ENCODE measurements around the gene CD33. TPM values are rescaled to one million over a fixed set of nuclear protein-coding genes. Genes with fewer than 3 reads are reported as not detected.

The CD33 gene
- total RNA-seq, 1 experiment from 2014 or later: not detected

GRCh38 chr19:51274049-51274770, 49.3 kb downstream of the CD33 start:
- H3K4me1 ChIP-seq (replicated peaks; ENCODE audit: insufficient read depth): no peaks in the 10 kb centered on the region
- H3K27me3 ChIP-seq (ENCODE audit: insufficient read depth, low read depth): peaks cover 90% of the 10 kb centered on the region
- no peak overlapping the region for H3K4me3 ChIP-seq
- H3F3A ChIP-seq (ENCODE audit: insufficient read depth, low read depth): no peaks in the 10 kb centered on the region
- no peak overlapping the region for H3K4me2 ChIP-seq
- H4K20me1 ChIP-seq (ENCODE audit: insufficient read depth): no peaks in the 10 kb centered on the region
- no TSS peak for BruUV-seq (replicated peaks)
- no peaks in the 10 kb centered on the region for H3K79me2 ChIP-seq (ENCODE audit: low read depth)
- no peaks in the 10 kb centered on the region for H3K9me2 ChIP-seq (ENCODE audit: insufficient read depth)
- intact Hi-C loops (cut with micrococcal nuclease; ENCODE audit: unreplicated experiment): no loop called here
- POLR2A ChIA-PET (ENCODE audit: unreplicated experiment): no interaction called here
- no peaks in the 10 kb centered on the region for H3K36me3 ChIP-seq (ENCODE audit: low read depth)
- TF ChIP-seq, protein P1, sequence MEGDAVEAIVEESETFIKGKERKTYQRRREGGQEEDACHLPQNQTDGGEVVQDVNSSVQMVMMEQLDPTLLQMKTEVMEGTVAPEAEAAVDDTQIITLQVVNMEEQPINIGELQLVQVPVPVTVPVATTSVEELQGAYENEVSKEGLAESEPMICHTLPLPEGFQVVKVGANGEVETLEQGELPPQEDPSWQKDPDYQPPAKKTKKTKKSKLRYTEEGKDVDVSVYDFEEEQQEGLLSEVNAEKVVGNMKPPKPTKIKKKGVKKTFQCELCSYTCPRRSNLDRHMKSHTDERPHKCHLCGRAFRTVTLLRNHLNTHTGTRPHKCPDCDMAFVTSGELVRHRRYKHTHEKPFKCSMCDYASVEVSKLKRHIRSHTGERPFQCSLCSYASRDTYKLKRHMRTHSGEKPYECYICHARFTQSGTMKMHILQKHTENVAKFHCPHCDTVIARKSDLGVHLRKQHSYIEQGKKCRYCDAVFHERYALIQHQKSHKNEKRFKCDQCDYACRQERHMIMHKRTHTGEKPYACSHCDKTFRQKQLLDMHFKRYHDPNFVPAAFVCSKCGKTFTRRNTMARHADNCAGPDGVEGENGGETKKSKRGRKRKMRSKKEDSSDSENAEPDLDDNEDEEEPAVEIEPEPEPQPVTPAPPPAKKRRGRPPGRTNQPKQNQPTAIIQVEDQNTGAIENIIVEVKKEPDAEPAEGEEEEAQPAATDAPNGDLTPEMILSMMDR (conservative IDR thresholded peaks at IDR 0.05): no peak
- no peak for TF ChIP-seq EZH2 (IDR thresholded peaks at IDR 0.05; ENCODE audit: low read depth)
- no peak overlapping the region for H3K27ac ChIP-seq
- H2AFZ ChIP-seq: no peak overlapping the region
- no peak for DNase-seq
- CTCF ChIA-PET: no interaction called here
- no peaks in the 10 kb centered on the region for H3K9me3 ChIP-seq (ENCODE audit: insufficient read depth, low read depth)

DNA sequence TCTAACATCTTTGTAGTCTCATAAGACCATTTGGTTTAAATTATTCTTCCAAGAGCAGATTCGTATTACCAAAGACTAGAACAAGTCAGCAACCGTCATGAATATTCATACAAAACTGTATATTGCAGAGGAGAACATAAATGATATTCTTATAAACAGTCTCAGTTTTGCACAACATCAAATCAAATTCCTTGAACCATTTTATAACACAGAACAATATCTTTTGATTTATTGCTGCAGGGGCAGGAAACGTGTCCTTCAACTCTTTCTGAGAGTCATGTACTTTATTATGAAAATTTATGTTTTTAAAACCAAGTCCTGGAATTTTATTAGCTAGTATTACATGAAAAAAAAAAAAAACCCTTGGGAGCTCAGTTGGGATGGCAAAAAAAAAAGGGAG, 52.2 kb downstream of the CD33 start:
- no peaks in the 10 kb centered on the region for H3F3A ChIP-seq (ENCODE audit: insufficient read depth, low read depth)
- no peak overlapping the region for H3K4me3 ChIP-seq
- BruUV-seq (replicated peaks): no TSS peak
- ChIA-PET POLR2A (ENCODE audit: unreplicated experiment) (no interaction called here), CTCF (interaction anchor here (0.6 kb wide), 1 partner anchor 98 kb away, joined by 8 read pairs; no protein-coding TSS in a partner anchor)
- H3K27me3 ChIP-seq (ENCODE audit: insufficient read depth, low read depth): peaks cover 68% of the 10 kb centered on the region
- H3K9me3 ChIP-seq (ENCODE audit: insufficient read depth, low read depth): no peaks in the 10 kb centered on the region
- no peaks in the 10 kb centered on the region for H3K36me3 ChIP-seq (ENCODE audit: low read depth)
- H2AFZ ChIP-seq: no peak overlapping the region
- TF ChIP-seq, protein P1 (conservative IDR thresholded peaks at IDR 0.05): no peak
- TF ChIP-seq EZH2 (IDR thresholded peaks at IDR 0.05; ENCODE audit: low read depth): no peak
- no peaks in the 10 kb centered on the region for H3K79me2 ChIP-seq (ENCODE audit: low read depth)
- no peak overlapping the region for H3K27ac ChIP-seq
- H3K4me1 ChIP-seq (replicated peaks; ENCODE audit: insufficient read depth): no peaks in the 10 kb centered on the region
- H3K9me2 ChIP-seq (ENCODE audit: insufficient read depth): no peaks in the 10 kb centered on the region
- H3K4me2 ChIP-seq: no peak overlapping the region
- intact Hi-C loops (cut with micrococcal nuclease; ENCODE audit: unreplicated experiment): no loop called here
- no peak for DNase-seq
- no peaks in the 10 kb centered on the region for H4K20me1 ChIP-seq (ENCODE audit: insufficient read depth)

DNA sequence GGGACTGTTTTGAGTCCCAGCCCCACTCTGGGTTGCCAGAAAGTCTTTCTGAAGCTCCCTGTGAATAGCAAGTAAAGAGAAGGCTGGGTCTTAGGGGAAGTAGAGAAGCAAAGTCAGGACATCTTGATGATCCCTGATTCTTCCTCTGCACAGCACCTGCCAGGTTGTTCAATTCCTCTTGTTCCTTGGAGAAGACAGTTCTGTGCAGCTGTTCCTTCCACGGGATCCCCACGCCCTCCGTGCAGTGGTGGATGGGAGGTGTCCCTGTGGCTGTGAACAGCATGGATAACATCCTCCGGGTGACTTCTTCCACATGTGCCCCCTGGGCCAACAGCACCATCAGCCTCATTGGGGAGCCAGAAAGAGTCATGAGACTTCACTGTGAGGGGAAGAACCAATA, 57.5 kb downstream of the CD33 start:
- Histone ChIP-seq H3K9me3 (ENCODE audit: insufficient read depth, low read depth) (no peaks in the 10 kb centered on the region), H3K4me2 (no peak overlapping the region), H3K27ac (no peak overlapping the region), H3K36me3 (ENCODE audit: low read depth) (no peaks in the 10 kb centered on the region), H3F3A (ENCODE audit: insufficient read depth, low read depth) (no peaks in the 10 kb centered on the region), H3K4me1 (replicated peaks; ENCODE audit: insufficient read depth) (no peaks in the 10 kb centered on the region), H3K27me3 (ENCODE audit: insufficient read depth, low read depth) (peaks cover 65% of the 10 kb centered on the region), H3K9me2 (ENCODE audit: insufficient read depth) (no peaks in the 10 kb centered on the region), H3K79me2 (ENCODE audit: low read depth) (no peaks in the 10 kb centered on the region), H4K20me1 (ENCODE audit: insufficient read depth) (no peaks in the 10 kb centered on the region), H3K4me3 (no peak overlapping the region), H2AFZ (no peak overlapping the region)
- BruUV-seq (replicated peaks): no TSS peak
- TF ChIP-seq, protein P1 (conservative IDR thresholded peaks at IDR 0.05): no peak
- no peak for DNase-seq
- intact Hi-C loops (cut with micrococcal nuclease; ENCODE audit: unreplicated experiment): no loop called here
- ChIA-PET CTCF (no interaction called here), POLR2A (ENCODE audit: unreplicated experiment) (no interaction called here)

All from PC-9 (cell line).